AG09319 (cell line): ENCODE results near the gene SCYL1.
"Not testable (repeated sequence)": the region's sequence is repeated elsewhere in the genome, so short reads cannot be mapped to it uniquely, and the experiment has no call there.

Source experiments
- DNase-seq: peaks from one replicate; pipeline ENCODE4 v3.0.0-alpha.2; 2010; ENCODE audit warnings: low read depth; ENCODE audit errors: extremely low read depth
- TF ChIP-seq, protein P1 (sequence below): IDR thresholded peaks from 2 replicates; pipeline ENCODE4 v1.5.1; 2011; ENCODE audit warnings: low read depth, mild to moderate bottlenecking, inconsistent platforms, low read length, moderate library complexity

SCYL1 gene

GRCh38 chr11:65562788-65563187 lies 37.9 kb downstream of the SCYL1 start:
- TF ChIP-seq, protein P1, sequence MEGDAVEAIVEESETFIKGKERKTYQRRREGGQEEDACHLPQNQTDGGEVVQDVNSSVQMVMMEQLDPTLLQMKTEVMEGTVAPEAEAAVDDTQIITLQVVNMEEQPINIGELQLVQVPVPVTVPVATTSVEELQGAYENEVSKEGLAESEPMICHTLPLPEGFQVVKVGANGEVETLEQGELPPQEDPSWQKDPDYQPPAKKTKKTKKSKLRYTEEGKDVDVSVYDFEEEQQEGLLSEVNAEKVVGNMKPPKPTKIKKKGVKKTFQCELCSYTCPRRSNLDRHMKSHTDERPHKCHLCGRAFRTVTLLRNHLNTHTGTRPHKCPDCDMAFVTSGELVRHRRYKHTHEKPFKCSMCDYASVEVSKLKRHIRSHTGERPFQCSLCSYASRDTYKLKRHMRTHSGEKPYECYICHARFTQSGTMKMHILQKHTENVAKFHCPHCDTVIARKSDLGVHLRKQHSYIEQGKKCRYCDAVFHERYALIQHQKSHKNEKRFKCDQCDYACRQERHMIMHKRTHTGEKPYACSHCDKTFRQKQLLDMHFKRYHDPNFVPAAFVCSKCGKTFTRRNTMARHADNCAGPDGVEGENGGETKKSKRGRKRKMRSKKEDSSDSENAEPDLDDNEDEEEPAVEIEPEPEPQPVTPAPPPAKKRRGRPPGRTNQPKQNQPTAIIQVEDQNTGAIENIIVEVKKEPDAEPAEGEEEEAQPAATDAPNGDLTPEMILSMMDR = no peak
- no peak for DNase-seq

DNA sequence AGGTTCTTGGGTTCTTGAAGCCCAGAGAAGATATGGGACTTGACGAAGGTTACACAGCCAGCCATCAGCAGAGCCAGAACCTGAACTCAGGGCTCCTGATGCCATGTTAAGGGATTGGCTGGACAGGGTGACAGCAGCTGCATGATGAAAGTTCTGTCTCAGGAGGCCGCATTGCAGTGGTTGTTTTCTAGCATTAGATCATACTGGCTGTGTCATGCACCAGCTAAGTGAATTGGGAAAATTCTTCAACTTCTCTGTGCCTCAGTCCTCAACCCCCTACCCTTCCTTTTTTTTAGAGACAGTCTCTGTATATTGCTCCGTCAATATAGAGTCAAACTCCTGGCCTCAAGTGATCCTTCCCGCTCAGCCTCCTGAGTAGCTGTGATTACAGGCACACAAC lies 38.7 kb downstream of the SCYL1 start:
- no peak for DNase-seq
- TF ChIP-seq, protein P1 = no peak

- not testable (repeated sequence) for DNase-seq
Measured at GRCh38 chr11:65564879-65565559, 40.1 kb downstream of the SCYL1 start.

GRCh38 chr11:65565624-65566453 lies 41.0 kb downstream of the SCYL1 start:
- no peak for DNase-seq
- TF ChIP-seq, protein P1 = no peak

GRCh38 chr11:65569164-65569972 lies 44.5 kb downstream of the SCYL1 start:
- TF ChIP-seq, protein P1 = no peak
- no peak for DNase-seq

DNA sequence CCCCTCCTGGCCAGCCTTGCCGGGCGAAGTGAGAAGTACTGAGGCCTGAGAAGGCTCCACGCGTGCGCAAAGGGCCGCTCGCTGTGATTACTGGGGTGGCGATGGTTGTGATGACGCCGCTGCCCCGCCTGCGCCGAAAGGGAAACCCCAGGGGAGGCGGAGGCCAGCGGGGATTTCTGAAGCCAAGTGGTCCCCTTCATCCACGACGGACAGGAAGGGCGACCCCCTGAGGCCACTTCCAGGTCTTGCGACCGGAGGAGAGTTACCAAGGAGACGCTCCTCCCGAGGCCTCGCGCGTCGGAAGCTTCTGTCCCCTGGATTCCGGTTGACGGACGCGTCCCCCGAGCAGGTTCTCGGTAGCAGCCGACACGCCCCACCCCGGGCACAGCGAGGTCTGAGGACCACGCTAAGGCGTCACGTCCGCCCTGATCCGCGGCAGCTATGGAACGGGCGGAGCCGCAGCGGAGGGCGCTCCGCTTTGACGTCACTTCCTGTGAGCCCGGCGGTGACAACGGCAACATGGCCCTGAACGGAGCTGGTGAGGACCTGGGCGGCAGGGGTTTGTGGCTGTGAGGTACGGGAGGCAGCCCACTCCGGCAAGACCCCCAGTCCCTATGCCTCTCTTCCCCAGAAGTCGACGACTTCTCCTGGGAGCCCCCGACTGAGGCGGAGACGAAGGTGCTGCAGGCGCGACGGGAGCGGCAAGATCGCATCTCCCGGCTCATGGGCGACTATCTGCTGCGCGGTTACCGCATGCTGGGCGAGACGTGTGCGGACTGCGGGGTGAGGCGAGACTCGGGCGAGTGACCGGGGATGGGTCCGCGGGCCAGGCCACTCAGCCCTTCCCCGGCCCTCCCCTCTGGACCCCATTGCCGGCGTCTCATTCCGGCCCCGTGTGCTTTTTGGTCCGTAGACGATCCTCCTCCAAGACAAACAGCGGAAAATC lies 45.4 kb downstream of the SCYL1 start, which contains the start of gene ZNRD2:
TSS of gene ZNRD2 (plus strand) at position 505 of the 946 bp plus-strand sequence. CDS start at position 520, 15 bp downstream.
- DNase-seq = peak; percentile 92
- TF ChIP-seq, protein P1 = peak; percentile 41

- TF ChIP-seq, protein P1 = no peak
- DNase-seq = no peak
Measured at GRCh38 chr11:65571420-65571819, 46.5 kb downstream of the SCYL1 start.
